ENCODE results near the gene SLC27A6. TPM values are rescaled to one million over a fixed set of nuclear protein-coding genes. Genes with fewer than 3 reads are reported as not detected.
"Not testable (repeated sequence)": the region's sequence is repeated elsewhere in the genome, so short reads cannot be mapped to it uniquely, and the experiment has no call there.

Gene SLC27A6
- polyA plus RNA-seq, 1 of the 3 experiments (the other 2 are of a cell fraction): 0.12 TPM

GRCh38 chr5:128925973-128926372 is 39.3 kb upstream of the SLC27A6 start:
- Histone ChIP-seq H3K4me3 (ENCODE audit: low read depth in 2 of 2, low read length in 1 of 2) (no peak overlapping the region), H3K79me2 (ENCODE audit: insufficient read depth) (no peaks in the 10 kb centered on the region), H3K27me3 (ENCODE audit: insufficient read depth) (no peaks in the 10 kb centered on the region), H3K27ac (ENCODE audit: low read depth in 2 of 2, low read length in 1 of 2) (no peak overlapping the region), H3K9me3 (no peaks in the 10 kb centered on the region), H3K4me1 (ENCODE audit: control insufficient read depth in 1 of 2, insufficient read depth in 2 of 2, low read depth in 1 of 2, low read length in 1 of 2) (no peaks in the 10 kb centered on the region), H3K9ac (no peak overlapping the region), H3K4me2 (no peak overlapping the region), H3K9me2 (no peaks in the 10 kb centered on the region), H2AFZ (ENCODE audit: low read depth) (no peak overlapping the region), H3F3A (replicated peaks; ENCODE audit: insufficient read depth) (no peaks in the 10 kb centered on the region), H4K20me1 (ENCODE audit: insufficient read depth) (no peaks in the 10 kb centered on the region), H3K36me3 (replicated peaks in 1 of 2; ENCODE audit: control insufficient read depth in 1 of 2, insufficient read depth in 2 of 2, low read length in 1 of 2) (no peaks in the 10 kb centered on the region)
- 40% methylated on average over 4 of the region's 4 CpGs for WGBS (ENCODE audit: low lambda C conversion rate)
- TF ChIP-seq POLR2AphosphoS5 (IDR thresholded peaks at IDR 0.05; ENCODE audit: low read depth, low read length): no peak
- TF ChIP-seq FOXM1 (IDR thresholded peaks at IDR 0.05; ENCODE audit: low read depth): no peak
- ChIA-PET CTCF (interaction anchor here (1.0 kb wide), 1 partner anchor 194 kb away, joined by 3 read pairs; no protein-coding TSS in a partner anchor), POLR2A (no interaction called here)
- DNase-seq: no peak

- H3F3A ChIP-seq (replicated peaks; ENCODE audit: insufficient read depth): no peaks in the 10 kb centered on the region
- H3K9me2 ChIP-seq: no peaks in the 10 kb centered on the region
- no peaks in the 10 kb centered on the region for H3K27me3 ChIP-seq (ENCODE audit: insufficient read depth)
- H3K36me3 ChIP-seq (replicated peaks in 1 of 2; ENCODE audit: control insufficient read depth in 1 of 2, insufficient read depth in 2 of 2, low read length in 1 of 2): no peaks in the 10 kb centered on the region
- H3K9me3 ChIP-seq: no peaks in the 10 kb centered on the region
- no peak for TF ChIP-seq YY1 (IDR thresholded peaks at IDR 0.05; ENCODE audit: low read depth)
- no peak for TF ChIP-seq CHD2 (IDR thresholded peaks at IDR 0.05; ENCODE audit: low read length, partially characterized antibody)
- TF ChIP-seq TAF1 (IDR thresholded peaks at IDR 0.05; ENCODE audit: borderline replicate concordance, low read depth, low read length): no peak
- no peak for TF ChIP-seq NRF1 (IDR thresholded peaks at IDR 0.05; ENCODE audit: low read depth, low read length)
- TF ChIP-seq MXI1 (IDR thresholded peaks at IDR 0.05; ENCODE audit: low read depth, low read length): no peak
- no peak for TF ChIP-seq RXRA (IDR thresholded peaks at IDR 0.05; ENCODE audit: borderline replicate concordance, low read depth)
- no peak for TF ChIP-seq IRF3 (IDR thresholded peaks at IDR 0.05; ENCODE audit: low read depth, low read length)
- no peak for TF ChIP-seq JUND (IDR thresholded peaks at IDR 0.05)
- TF ChIP-seq FOSL2 (IDR thresholded peaks at IDR 0.05; ENCODE audit: borderline replicate concordance, low read depth): no peak
- TF ChIP-seq SIN3A (IDR thresholded peaks at IDR 0.05; ENCODE audit: borderline replicate concordance, low read depth, low read length): no peak
- no peak overlapping the region for H3K4me2 ChIP-seq
- WGBS (ENCODE audit: low lambda C conversion rate): 53% methylated on average over 3 of the region's 3 CpGs
- no peak overlapping the region for H3K27ac ChIP-seq (ENCODE audit: low read depth in 2 of 2, low read length in 1 of 2)
- no peak overlapping the region for H2AFZ ChIP-seq (ENCODE audit: low read depth)
- no peak overlapping the region for H3K9ac ChIP-seq
- H4K20me1 ChIP-seq (ENCODE audit: insufficient read depth): no peaks in the 10 kb centered on the region
- ChIA-PET POLR2A (no interaction called here), CTCF (interaction anchor here (1.0 to 1.5 kb wide), 3 partner anchors 7 to 292 kb away, joined by 3 to 6 read pairs (median 3); no protein-coding TSS in a partner anchor)
- H3K4me3 ChIP-seq (ENCODE audit: low read depth in 2 of 2, low read length in 1 of 2): no peak overlapping the region
- H3K79me2 ChIP-seq (ENCODE audit: insufficient read depth): no peaks in the 10 kb centered on the region
- no peaks in the 10 kb centered on the region for H3K4me1 ChIP-seq (ENCODE audit: control insufficient read depth in 1 of 2, insufficient read depth in 2 of 2, low read depth in 1 of 2, low read length in 1 of 2)
- no peak for DNase-seq
Observed at GRCh38 chr5:128927644-128928043, 37.6 kb upstream of the SLC27A6 start.

- DNase-seq; H3K9ac ChIP-seq; H3K4me2 ChIP-seq; H3K4me3 ChIP-seq (ENCODE audit: low read depth in 2 of 2, low read length in 1 of 2); H3K27ac ChIP-seq (ENCODE audit: low read depth in 2 of 2, low read length in 1 of 2); H3K36me3 ChIP-seq (replicated peaks in 1 of 2; ENCODE audit: control insufficient read depth in 1 of 2, insufficient read depth in 2 of 2, low read length in 1 of 2); H4K20me1 ChIP-seq (ENCODE audit: insufficient read depth); H3K27me3 ChIP-seq (ENCODE audit: insufficient read depth); H2AFZ ChIP-seq (ENCODE audit: low read depth); H3K9me3 ChIP-seq; H3K9me2 ChIP-seq; H3K79me2 ChIP-seq (ENCODE audit: insufficient read depth); CTCF ChIA-PET; POLR2A ChIA-PET; H3F3A ChIP-seq (replicated peaks; ENCODE audit: insufficient read depth); H3K4me1 ChIP-seq (ENCODE audit: control insufficient read depth in 1 of 2, insufficient read depth in 2 of 2, low read depth in 1 of 2, low read length in 1 of 2): not testable (repeated sequence)
- 46% methylated on average over 4 of the region's 4 CpGs for WGBS (ENCODE audit: low lambda C conversion rate)
Observed at GRCh38 chr5:128932232-128932631, 33.1 kb upstream of the SLC27A6 start.

- CTCF ChIA-PET; H3F3A ChIP-seq (replicated peaks; ENCODE audit: insufficient read depth); H3K9me2 ChIP-seq; H2AFZ ChIP-seq (ENCODE audit: low read depth); H3K9me3 ChIP-seq; H4K20me1 ChIP-seq (ENCODE audit: insufficient read depth); H3K36me3 ChIP-seq (replicated peaks in 1 of 2; ENCODE audit: control insufficient read depth in 1 of 2, insufficient read depth in 2 of 2, low read length in 1 of 2); H3K4me2 ChIP-seq; H3K27ac ChIP-seq (ENCODE audit: low read depth in 2 of 2, low read length in 1 of 2); H3K4me3 ChIP-seq (ENCODE audit: low read depth in 2 of 2, low read length in 1 of 2); POLR2A ChIA-PET; H3K9ac ChIP-seq; DNase-seq; H3K4me1 ChIP-seq (ENCODE audit: control insufficient read depth in 1 of 2, insufficient read depth in 2 of 2, low read depth in 1 of 2, low read length in 1 of 2); H3K27me3 ChIP-seq (ENCODE audit: insufficient read depth); H3K79me2 ChIP-seq (ENCODE audit: insufficient read depth): not testable (repeated sequence)
- WGBS (ENCODE audit: low lambda C conversion rate): 13% methylated on average over 4 of the region's 9 CpGs
Observed at GRCh38 chr5:128943100-128943499, 22.2 kb upstream of the SLC27A6 start.

Data from SK-N-SH (cell line).